ENCODE results near the gene SLC22A25. TPM values are rescaled to one million over a fixed set of nuclear protein-coding genes. Genes with fewer than 3 reads are reported as not detected.
"Not testable (repeated sequence)": the region's sequence is repeated elsewhere in the genome, so short reads cannot be mapped to it uniquely, and the experiment has no call there.

Gene SLC22A25
- total RNA-seq, 2 donors from 2014 or later, result not detected

DNA sequence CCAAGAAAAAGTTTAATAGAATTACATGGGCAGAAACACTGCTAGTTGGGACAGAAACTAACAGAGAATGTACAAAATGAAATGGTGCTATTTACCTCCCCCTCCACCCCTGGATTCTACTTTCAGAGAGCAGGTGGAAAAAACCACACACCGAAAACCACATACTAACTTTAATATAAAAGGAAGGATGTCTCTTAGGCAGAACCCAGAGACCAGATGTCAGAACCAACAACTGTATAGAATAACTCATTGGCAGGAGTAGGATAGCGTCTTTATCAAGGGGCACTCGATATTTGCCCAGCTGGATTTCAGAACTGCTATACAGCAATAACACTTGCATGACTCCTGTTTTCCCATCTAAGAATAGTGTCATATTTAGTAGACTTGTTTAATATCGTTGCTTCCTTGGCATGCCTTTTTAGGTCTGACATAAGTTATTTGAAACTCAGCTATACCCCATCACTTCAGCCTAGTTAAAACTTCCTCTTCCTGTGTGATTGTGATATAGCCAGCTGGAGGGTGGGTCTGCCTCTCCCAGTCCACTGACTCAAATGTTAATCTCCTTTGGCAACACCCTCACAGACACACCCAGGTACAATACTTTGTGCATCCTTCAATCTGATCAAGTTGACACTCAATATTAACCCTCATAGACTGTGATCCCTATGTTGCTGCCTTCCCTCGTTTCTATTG lies 1.2 kb downstream of the SLC22A25 start:
- H3K27ac ChIP-seq, result no peak overlapping the region
- no peak overlapping the region for H3K4me3 ChIP-seq
- no peak for DNase-seq (ENCODE audit: low spot score)
- no peak for ATAC-seq (ENCODE audit: insufficient number of reproducible peaks, low FRiP score, low read depth)
- H3K9me3 ChIP-seq, result no peaks in the 10 kb centered on the region
- H3K36me3 ChIP-seq, result no peaks in the 10 kb centered on the region
- H3K4me1 ChIP-seq (ENCODE audit: control insufficient read depth in 1 of 2, low read depth in 2 of 2), result no peaks in the 10 kb centered on the region
- H3K27me3 ChIP-seq (replicated peaks; ENCODE audit: insufficient read depth), result no peaks in the 10 kb centered on the region
- TF ChIP-seq, protein P1, sequence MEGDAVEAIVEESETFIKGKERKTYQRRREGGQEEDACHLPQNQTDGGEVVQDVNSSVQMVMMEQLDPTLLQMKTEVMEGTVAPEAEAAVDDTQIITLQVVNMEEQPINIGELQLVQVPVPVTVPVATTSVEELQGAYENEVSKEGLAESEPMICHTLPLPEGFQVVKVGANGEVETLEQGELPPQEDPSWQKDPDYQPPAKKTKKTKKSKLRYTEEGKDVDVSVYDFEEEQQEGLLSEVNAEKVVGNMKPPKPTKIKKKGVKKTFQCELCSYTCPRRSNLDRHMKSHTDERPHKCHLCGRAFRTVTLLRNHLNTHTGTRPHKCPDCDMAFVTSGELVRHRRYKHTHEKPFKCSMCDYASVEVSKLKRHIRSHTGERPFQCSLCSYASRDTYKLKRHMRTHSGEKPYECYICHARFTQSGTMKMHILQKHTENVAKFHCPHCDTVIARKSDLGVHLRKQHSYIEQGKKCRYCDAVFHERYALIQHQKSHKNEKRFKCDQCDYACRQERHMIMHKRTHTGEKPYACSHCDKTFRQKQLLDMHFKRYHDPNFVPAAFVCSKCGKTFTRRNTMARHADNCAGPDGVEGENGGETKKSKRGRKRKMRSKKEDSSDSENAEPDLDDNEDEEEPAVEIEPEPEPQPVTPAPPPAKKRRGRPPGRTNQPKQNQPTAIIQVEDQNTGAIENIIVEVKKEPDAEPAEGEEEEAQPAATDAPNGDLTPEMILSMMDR (IDR thresholded peaks at IDR 0.05), result no peak

DNA sequence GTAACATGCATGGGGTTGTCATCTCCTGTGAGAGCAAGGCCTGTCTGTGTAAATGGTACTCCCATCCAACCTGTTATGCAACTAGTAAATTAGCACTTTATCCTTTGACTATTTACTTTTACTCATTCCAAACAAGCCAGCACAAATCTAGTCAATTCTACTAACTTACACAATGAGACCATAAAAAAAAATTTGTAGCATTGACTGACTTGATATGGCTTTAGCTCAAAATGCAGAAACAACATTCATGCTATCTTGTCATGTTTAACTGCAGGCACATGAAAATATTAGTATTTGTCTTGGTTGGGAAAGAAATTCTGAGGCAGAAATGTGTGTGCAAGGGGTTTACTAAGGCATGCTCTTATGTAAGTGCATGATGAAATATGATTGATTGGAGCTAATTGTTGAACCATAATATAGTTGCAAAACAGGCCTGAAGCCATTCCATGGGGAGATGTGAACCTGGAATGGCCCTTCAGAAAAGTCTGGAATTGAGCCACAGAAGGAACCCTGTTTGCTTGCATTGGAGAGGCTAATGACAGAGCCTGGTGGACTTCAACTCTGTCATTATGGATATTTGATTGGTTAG lies 2.5 kb downstream of the SLC22A25 start:
- ATAC-seq (ENCODE audit: insufficient number of reproducible peaks, low FRiP score, low read depth), result no peak

DNA sequence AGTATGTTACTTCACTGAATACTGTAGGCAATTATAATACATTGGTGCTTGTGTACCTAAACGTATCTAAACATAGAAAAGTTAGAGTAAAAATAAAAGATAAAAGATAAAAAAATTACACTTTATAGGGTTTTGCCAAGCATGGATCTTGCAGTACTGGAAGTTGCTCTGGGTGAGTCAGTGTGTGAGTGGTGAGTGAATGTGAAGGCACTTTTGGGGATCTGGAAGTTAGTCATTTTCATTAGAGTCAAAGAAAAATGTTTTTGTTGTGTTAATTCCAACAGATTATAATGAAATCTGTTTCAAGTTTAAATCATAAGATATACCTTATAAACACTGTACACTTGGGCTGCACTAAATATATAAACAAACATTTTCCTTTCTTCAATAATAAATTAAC lies 3.3 kb downstream of the SLC22A25 start:
- TF ChIP-seq, protein P1 (IDR thresholded peaks at IDR 0.05), result no peak
- no peaks in the 10 kb centered on the region for H3K9me3 ChIP-seq
- H3K36me3 ChIP-seq, result no peaks in the 10 kb centered on the region
- H3K4me3 ChIP-seq, result no peak overlapping the region
- H3K27ac ChIP-seq, result no peak overlapping the region
- DNase-seq (ENCODE audit: low spot score) (no peak), ATAC-seq (ENCODE audit: insufficient number of reproducible peaks, low FRiP score, low read depth) (no peak)
- H3K27me3 ChIP-seq (replicated peaks; ENCODE audit: insufficient read depth), result no peaks in the 10 kb centered on the region
- no peaks in the 10 kb centered on the region for H3K4me1 ChIP-seq (ENCODE audit: control insufficient read depth in 1 of 2, low read depth in 2 of 2)

More for the DNA sequence above, 2.5 kb downstream of the SLC22A25 start:
- no peak for DNase-seq (ENCODE audit: low spot score)
- no peaks in the 10 kb centered on the region for H3K4me1 ChIP-seq (ENCODE audit: control insufficient read depth in 1 of 2, low read depth in 2 of 2)
- H3K27me3 ChIP-seq (replicated peaks; ENCODE audit: insufficient read depth), result no peaks in the 10 kb centered on the region
- TF ChIP-seq, protein P1 (IDR thresholded peaks at IDR 0.05), result no peak
- H3K9me3 ChIP-seq, result no peaks in the 10 kb centered on the region
- no peak overlapping the region for H3K27ac ChIP-seq
- no peak overlapping the region for H3K4me3 ChIP-seq
- no peaks in the 10 kb centered on the region for H3K36me3 ChIP-seq

DNA sequence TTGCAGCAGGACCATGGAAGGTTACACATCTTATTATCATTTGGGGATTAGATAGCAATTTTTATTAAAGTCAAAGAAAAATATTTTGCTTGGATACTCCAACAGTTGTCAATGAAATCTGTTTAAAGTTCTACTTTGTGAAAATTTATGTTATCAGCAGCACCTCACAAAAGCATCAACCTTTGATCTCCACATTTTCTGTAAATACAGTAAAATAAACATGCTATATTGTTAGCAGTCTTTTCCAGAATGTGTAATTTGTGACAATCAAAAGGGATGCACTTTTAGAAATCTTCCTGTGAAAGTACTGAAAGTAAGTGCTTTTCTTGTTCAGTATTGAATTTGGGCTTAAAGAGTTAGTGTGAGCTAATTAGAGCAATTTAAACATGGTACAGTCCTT lies 4.1 kb downstream of the SLC22A25 start:
- Histone ChIP-seq H3K27me3 (replicated peaks; ENCODE audit: insufficient read depth) (no peaks in the 10 kb centered on the region), H3K27ac (no peak overlapping the region), H3K36me3 (no peaks in the 10 kb centered on the region), H3K4me3 (no peak overlapping the region), H3K9me3 (no peaks in the 10 kb centered on the region), H3K4me1 (ENCODE audit: control insufficient read depth in 1 of 2, low read depth in 2 of 2) (no peaks in the 10 kb centered on the region)
- ATAC-seq (ENCODE audit: insufficient number of reproducible peaks, low FRiP score, low read depth), result no peak
- no peak for DNase-seq (ENCODE audit: low spot score)
- TF ChIP-seq, protein P1 (IDR thresholded peaks at IDR 0.05), result no peak

DNA sequence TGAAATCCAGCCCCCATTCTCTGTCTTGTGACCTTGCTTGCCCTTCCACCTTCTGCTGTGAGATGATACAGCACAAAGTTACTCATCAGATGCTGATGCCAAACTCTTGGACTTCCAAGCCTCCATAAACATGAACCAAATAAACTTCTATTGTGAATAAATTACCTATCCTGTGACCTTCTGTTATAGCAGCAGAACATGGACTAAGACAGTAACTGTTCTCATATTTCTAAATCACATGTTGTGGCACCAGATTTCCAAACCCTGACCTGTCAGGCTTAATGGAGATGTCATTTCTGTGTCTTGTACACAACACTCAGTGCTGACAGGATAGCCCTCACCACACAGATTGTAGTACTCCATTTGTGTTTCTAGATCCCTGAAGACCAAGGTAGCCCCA lies 6.0 kb downstream of the SLC22A25 start:
- no peaks in the 10 kb centered on the region for H3K9me3 ChIP-seq
- no peaks in the 10 kb centered on the region for H3K36me3 ChIP-seq
- no peaks in the 10 kb centered on the region for H3K4me1 ChIP-seq (ENCODE audit: control insufficient read depth in 1 of 2, low read depth in 2 of 2)
- H3K27ac ChIP-seq, result no peak overlapping the region
- H3K4me3 ChIP-seq, result no peak overlapping the region
- H3K27me3 ChIP-seq (replicated peaks; ENCODE audit: insufficient read depth), result no peaks in the 10 kb centered on the region
- ATAC-seq (ENCODE audit: insufficient number of reproducible peaks, low FRiP score, low read depth) (no peak), DNase-seq (ENCODE audit: low spot score) (no peak)
- TF ChIP-seq, protein P1 (IDR thresholded peaks at IDR 0.05), result no peak

DNA sequence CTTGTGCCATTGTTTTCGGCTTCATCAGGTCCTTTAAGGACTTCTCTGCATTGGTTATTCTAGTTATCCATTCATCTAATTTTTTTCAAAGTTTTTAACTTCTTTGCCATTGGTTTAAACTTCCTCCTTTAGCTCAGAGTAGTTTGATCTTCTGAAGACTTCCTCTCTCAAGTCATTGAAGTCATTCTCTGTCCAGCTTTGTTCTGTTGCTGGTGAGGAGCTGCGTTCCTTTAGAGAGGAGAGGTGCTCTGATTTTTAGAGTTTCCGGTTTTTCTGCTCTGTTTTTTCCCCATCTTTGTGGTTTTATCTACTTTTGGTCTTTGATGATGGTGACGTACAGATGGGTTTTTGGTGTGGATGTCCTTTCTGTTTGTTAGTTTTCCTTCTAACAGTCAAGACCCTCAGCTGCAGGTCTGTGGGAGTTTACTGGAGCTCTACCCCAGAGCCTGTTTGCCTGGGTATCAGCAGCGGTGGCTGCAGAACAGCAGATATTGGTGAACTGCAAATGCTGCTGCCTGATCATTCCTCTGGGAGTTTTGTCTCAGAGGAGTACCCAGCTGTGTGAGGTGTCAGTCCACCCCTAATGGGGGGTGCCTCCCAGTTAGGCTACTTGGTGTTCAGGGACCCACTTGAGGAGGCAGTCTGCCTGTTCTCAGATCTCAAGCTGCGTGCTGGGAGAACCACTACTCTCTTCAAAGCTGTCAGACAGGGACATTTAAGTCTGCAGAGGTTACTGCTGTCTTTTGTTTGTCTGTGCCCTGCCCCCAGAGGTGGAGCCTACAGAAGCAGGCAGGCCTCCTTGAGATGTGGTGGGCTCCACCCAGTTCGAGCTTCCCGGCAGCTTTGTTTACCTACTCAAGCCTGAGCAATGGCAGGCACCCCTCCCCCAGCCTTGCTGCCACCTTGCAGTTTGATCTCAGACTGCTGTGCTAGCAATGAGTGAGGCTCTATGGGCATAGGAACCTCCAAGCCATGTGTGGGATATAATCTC lies 7.6 kb downstream of the SLC22A25 start:
- not testable (repeated sequence) for H3K4me3 ChIP-seq; ATAC-seq (ENCODE audit: insufficient number of reproducible peaks, low FRiP score, low read depth); H3K9me3 ChIP-seq; H3K27me3 ChIP-seq (replicated peaks; ENCODE audit: insufficient read depth); H3K4me1 ChIP-seq (ENCODE audit: control insufficient read depth in 1 of 2, low read depth in 2 of 2); H3K36me3 ChIP-seq; DNase-seq (ENCODE audit: low spot score); H3K27ac ChIP-seq

Data from thoracic aorta (tissue), 2 donors.